Smooth muscle cell (in vitro differentiated cells): ENCODE measurements around the gene SAMD4A. TPM values are rescaled to one million over a fixed set of nuclear protein-coding genes. Genes with fewer than 3 reads are reported as not detected.

Source experiments
- DNase-seq: peaks from one replicate; lab custom pipeline; 2025; ENCODE audit not compliant: unreplicated experiment; lab: John Stamatoyannopoulos, UW
- H2AFZ ChIP-seq: fragments of 200-600 bp; sonication (generic); 2 replicates; pipeline ENCODE4 v1.6.0; 2016; ENCODE audit warnings: antibody characterized with exemption, low read depth, mild to moderate bottlenecking
- H3F3A ChIP-seq: fragments of 200-600 bp; sonication (generic); 2 replicates; pipeline ENCODE4 v1.6.0; 2017; ENCODE audit warnings: antibody characterized with exemption, low read depth
- H3K27ac ChIP-seq: fragments of 200-600 bp; sonication (generic); 2 replicates; pipeline ENCODE4 v1.5.1; 2016; ENCODE audit warnings: low read depth, mild to moderate bottlenecking
- H3K27me3 ChIP-seq: fragments of 200-600 bp; sonication (generic); 2 replicates; pipeline ENCODE4 v1.6.1; 2016; ENCODE audit warnings: low read depth, mild to moderate bottlenecking
- H3K36me3 ChIP-seq: fragments of 200-600 bp; sonication (generic); 2 replicates; pipeline ENCODE4 v1.5.1; 2016; ENCODE audit warnings: low read depth
- H3K4me1 ChIP-seq: fragments of 200-600 bp; sonication (generic); 2 replicates; pipeline ENCODE4 v1.5.1; 2016; ENCODE audit warnings: low read depth
- H3K4me2 ChIP-seq: fragments of 200-600 bp; sonication (generic); 2 replicates; pipeline ENCODE4 v1.6.0; 2016; ENCODE audit warnings: mild to moderate bottlenecking
- H3K4me3 ChIP-seq: fragments of 200-600 bp; sonication (generic); 2 replicates; pipeline ENCODE4 v1.5.1; 2016; ENCODE audit warnings: mild to moderate bottlenecking
- H3K79me2 ChIP-seq: fragments of 200-600 bp; sonication (generic); 2 replicates; pipeline ENCODE4 v1.6.0; 2016; ENCODE audit warnings: low read depth, mild to moderate bottlenecking
- H3K9ac ChIP-seq: fragments of 200-600 bp; sonication (generic); 2 replicates; pipeline ENCODE4 v1.6.0; 2016; ENCODE audit warnings: low read depth
- H3K9me3 ChIP-seq: fragments of 200-600 bp; sonication (generic); replicated peaks from 2 replicates; pipeline ENCODE4 v1.5.1; 2016; ENCODE audit warnings: low read depth
- H4K20me1 ChIP-seq: fragments of 200-600 bp; sonication (generic); 2 replicates; pipeline ENCODE4 v1.6.0; 2016; ENCODE audit warnings: low read depth
- WGBS: methylation state at CpG from one replicate; pipeline ENCODE4 v1.1.7; 2016; ENCODE audit warnings: low lambda C conversion rate; 5-methylcytosine and 5-hydroxymethylcytosine counted together
- polyA plus RNA-seq: library from polyadenylated mRNA; unstranded; fragments of >200 nt; fragmentation: Nextera tagmentation; extraction: Ambion mirVana; gene quantifications from 2 replicates; pipeline ENCODE4 v1.2.1, GENCODE V29; 2016
- total RNA-seq: library from RNA; depleted of rRNA; stranded (reverse); fragments of >200 nt; gene quantifications from 2 replicates; pipeline ENCODE4 v1.2.3, GENCODE V29; 2014
- TF ChIP-seq, protein P1 (sequence below): fragments of 200-600 bp; sonication (generic); IDR thresholded peaks from 2 replicates; pipeline ENCODE4 v1.5.1; 2017; ENCODE audit warnings: borderline replicate concordance, mild to moderate bottlenecking, antibody characterized with exemption; ENCODE audit not compliant: insufficient read depth, poor library complexity, severe bottlenecking

SAMD4A gene
- total and polyA plus RNA-seq, 2 experiments from 2014 or later: 9.2 to 36.7 TPM

DNA sequence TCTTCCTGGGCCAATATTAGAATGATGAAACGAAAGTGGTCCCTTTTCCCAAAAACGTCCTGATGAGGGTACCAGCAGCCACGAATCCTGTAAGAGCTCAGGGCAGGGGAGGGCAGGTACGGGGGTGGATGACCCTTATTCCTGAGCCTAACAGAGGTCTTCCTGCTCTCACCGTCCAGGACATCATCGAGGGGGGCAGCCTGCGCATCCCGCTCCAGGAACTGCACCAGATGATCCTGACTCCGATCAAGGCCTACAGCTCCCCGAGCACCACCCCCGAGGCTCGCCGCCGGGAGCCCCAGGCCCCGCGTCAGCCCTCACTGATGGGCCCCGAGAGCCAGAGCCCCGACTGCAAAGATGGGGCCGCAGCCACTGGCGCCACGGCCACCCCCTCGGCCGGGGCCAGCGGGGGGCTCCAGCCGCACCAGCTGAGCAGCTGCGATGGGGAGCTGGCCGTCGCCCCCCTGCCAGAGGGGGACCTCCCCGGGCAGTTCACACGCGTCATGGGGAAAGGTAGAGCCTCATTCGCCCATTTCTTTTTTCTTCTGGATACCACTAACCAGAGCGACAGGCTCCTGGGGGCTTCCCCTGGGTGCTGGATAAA, 193.2 kb downstream of the SAMD4A start:
- Histone ChIP-seq H3K9ac (no peak overlapping the region), H3K4me1 (no peaks in the 10 kb centered on the region), H2AFZ (no peak overlapping the region), H3K27me3 (no peaks in the 10 kb centered on the region), H3K27ac (no peak overlapping the region), H3F3A (peaks cover 5% of the 10 kb centered on the region), H3K36me3 (peaks cover 6% of the 10 kb centered on the region), H3K9me3 (no peaks in the 10 kb centered on the region), H3K4me2 (no peak overlapping the region), H4K20me1 (peaks cover 14% of the 10 kb centered on the region), H3K79me2 (no peaks in the 10 kb centered on the region), H3K4me3 (no peak overlapping the region)
- whole genome bisulfite sequencing: 98% methylated on average over 29 of the region's 33 CpGs
- no peak for DNase-seq
- TF ChIP-seq, protein P1, sequence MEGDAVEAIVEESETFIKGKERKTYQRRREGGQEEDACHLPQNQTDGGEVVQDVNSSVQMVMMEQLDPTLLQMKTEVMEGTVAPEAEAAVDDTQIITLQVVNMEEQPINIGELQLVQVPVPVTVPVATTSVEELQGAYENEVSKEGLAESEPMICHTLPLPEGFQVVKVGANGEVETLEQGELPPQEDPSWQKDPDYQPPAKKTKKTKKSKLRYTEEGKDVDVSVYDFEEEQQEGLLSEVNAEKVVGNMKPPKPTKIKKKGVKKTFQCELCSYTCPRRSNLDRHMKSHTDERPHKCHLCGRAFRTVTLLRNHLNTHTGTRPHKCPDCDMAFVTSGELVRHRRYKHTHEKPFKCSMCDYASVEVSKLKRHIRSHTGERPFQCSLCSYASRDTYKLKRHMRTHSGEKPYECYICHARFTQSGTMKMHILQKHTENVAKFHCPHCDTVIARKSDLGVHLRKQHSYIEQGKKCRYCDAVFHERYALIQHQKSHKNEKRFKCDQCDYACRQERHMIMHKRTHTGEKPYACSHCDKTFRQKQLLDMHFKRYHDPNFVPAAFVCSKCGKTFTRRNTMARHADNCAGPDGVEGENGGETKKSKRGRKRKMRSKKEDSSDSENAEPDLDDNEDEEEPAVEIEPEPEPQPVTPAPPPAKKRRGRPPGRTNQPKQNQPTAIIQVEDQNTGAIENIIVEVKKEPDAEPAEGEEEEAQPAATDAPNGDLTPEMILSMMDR: no peak

DNA sequence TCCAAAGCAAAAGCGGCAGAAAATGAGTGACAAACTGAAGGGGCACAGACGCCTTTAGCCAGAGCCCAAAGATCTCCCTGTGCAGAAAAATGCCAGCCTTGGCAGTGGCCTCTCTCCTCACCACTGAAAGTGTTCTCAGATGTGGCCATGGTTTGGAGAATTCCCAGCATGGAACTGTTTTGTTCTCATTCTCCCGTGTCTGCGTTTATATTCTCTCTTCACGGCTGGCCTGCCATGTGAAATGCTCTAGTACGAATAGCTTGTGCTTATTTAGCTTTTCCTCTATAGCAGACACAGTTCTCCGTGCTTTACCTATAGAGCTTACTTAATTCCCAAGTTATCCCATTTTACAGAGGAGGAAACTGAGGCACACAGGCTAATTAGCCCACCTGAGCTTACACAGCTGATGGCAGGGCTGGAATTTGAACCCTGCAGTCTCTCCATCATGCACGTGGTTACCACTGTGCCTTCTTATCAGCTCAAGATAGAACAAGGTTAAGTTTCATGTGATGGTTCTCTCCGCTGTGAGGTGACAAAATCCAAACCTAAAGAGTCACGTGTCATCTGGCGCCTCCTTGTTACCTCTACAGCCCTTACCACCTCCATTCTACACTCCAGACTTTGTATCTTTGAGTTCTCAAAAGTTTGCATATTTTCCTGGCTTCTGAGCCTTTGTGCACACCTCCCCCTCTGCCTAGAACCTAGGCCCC, 194.1 kb downstream of the SAMD4A start:
- H3K27me3 ChIP-seq: no peaks in the 10 kb centered on the region
- H3K9me3 ChIP-seq: no peaks in the 10 kb centered on the region
- peaks cover 7% of the 10 kb centered on the region for H3K36me3 ChIP-seq
- TF ChIP-seq, protein P1: no peak
- no peak overlapping the region for H3K9ac ChIP-seq
- no peak overlapping the region for H3K4me3 ChIP-seq
- no peak overlapping the region for H2AFZ ChIP-seq
- DNase-seq: no peak
- H3F3A ChIP-seq: peaks cover 5% of the 10 kb centered on the region
- no peaks in the 10 kb centered on the region for H3K4me1 ChIP-seq
- 96% methylated on average over 11 of the region's 11 CpGs for WGBS
- H4K20me1 ChIP-seq: peaks cover 8% of the 10 kb centered on the region
- no peak overlapping the region for H3K27ac ChIP-seq
- H3K4me2 ChIP-seq: no peak overlapping the region
- H3K79me2 ChIP-seq: no peaks in the 10 kb centered on the region

DNA sequence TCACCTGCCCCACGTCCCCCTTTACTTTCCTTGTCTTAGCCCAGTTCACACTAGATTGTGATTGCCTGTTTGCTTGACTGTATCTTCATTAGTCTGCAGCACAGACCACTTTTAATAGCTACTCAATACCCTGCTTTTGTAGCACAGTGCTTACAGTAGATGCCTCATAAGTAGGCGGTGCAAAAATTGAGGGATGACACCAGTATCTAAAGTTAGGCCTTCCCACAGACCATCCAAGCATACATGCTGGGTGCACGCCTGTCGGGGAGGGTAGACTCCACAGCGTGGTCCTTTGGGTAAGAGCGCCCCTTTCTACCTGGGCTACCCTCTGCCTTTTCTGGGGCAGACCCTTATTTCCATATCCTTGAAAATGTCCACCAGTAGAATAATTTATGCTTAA, 194.9 kb downstream of the SAMD4A start:
- no peaks in the 10 kb centered on the region for H3K4me1 ChIP-seq
- 91% methylated on average over 6 of the region's 6 CpGs for WGBS
- H4K20me1 ChIP-seq: peaks cover 2% of the 10 kb centered on the region
- no peak overlapping the region for H3K27ac ChIP-seq
- no peak for DNase-seq
- peak overlapping the region; percentile 63 for H3K4me2 ChIP-seq
- peaks cover 5% of the 10 kb centered on the region for H3F3A ChIP-seq
- no peaks in the 10 kb centered on the region for H3K27me3 ChIP-seq
- H3K4me3 ChIP-seq: no peak overlapping the region
- peaks cover 11% of the 10 kb centered on the region for H3K36me3 ChIP-seq
- H2AFZ ChIP-seq: no peak overlapping the region
- TF ChIP-seq, protein P1: no peak
- no peak overlapping the region for H3K9ac ChIP-seq
- H3K9me3 ChIP-seq: no peaks in the 10 kb centered on the region
- no peaks in the 10 kb centered on the region for H3K79me2 ChIP-seq
